NCI-H1694 (cell line): ENCODE data around the gene PPP1CC.
"Not testable (repeated sequence)": the region's sequence is repeated elsewhere in the genome, so short reads cannot be mapped to it uniquely, and the experiment has no call there.

Source experiments
- DNase-seq: peaks from one replicate; lab custom pipeline; 2025; lab: John Stamatoyannopoulos, UW

Gene PPP1CC

DNA sequence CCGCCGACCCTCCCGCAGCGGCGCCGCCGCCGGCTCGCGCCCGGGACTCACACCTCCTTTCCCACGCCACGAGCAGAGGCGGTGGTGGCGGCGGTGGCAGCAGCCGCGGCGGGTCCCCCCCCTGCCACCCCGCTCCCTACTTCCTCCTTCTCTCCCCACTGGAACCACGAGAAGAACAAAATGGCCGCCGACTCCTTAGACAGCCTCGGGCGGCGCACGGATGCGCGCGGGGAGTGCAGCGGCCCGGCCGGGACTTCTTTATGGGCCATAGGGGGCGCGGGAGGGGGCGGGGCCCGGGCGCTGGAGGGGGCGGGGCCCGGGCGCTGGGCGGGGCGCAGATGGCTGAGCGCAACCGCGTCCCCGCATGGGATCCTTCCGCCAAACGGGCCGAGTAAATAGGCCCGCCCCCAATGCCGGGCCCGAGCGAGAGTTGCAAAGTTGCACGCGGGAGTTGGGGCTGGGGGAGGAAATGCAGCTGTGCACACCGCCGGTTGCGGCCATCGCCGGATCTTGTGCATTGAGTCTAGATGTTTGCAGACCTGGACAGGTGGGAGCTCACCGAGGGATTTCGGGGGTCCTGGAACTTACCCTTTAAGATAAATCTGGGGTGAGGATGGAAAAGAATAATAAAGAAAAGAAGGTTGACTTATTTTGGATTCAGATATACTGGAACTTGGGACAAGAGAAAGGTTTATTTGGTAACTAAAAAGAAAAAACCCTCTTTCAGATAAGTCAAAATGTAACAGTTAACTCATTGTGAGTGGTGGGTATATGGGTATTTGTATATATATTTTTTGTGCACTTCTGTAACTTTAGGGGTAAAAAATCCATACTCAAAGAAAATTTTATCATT is at the start of gene PPP1CC:
Gene PPP1CC (minus strand): TSS at position 174 of the 853 bp plus-strand sequence. CDS start 184 bp downstream, outside the sequence.
- DNase-seq: peak; percentile 85

DNA sequence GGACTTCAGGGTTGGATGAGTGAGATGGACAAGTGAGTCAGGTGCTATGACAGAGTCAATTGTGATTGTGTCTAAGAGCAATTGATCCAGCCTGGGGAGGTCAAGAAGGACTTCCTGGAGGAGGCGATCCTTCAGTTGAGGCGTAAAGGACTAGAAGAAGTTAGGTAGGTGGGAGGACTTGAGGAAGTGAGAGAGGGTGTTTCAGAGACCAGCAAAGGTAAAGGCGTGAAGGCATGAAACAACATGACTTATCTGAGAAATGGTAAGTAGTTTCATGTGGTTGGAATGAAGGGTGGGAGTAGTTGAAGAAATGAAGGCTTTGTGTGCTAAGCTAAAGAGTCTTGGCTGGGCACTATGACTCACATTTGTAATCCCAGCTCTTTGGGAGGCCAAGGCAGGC is 48.9 kb upstream of the PPP1CC start:
- no peak for DNase-seq

- no peak for DNase-seq
These were observed 47.6 kb upstream of the PPP1CC start for GRCh38 chr12:110790301-110790700.

GRCh38 chr12:110786012-110786411 is 43.3 kb upstream of the PPP1CC start:
- DNase-seq: no peak

GRCh38 chr12:110785240-110785639 is 42.5 kb upstream of the PPP1CC start:
- DNase-seq: no peak

- DNase-seq: no peak
These were observed 40.2 kb upstream of the PPP1CC start for GRCh38 chr12:110782922-110783321.

GRCh38 chr12:110782094-110782493 is 39.4 kb upstream of the PPP1CC start:
- no peak for DNase-seq

DNA sequence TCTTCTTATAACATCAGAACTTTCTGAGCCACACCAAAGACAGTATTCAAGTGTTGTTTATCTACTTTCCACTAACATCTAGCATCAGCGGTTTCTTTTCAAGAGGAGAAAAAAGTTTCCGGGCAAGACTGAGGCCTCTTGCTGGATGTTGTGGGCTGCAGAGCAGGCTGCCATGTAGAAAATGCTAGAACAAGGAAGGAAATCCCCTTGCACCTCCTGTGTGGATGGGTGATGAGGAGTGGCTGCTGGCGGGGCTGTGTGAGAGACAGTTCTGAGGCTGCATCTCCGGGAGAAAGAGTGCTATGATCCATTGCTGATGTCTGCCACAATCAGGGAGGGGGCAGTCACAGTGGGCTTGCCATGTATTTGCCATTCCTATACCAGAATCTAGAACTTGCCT is 37.8 kb upstream of the PPP1CC start:
- DNase-seq: no peak

DNA sequence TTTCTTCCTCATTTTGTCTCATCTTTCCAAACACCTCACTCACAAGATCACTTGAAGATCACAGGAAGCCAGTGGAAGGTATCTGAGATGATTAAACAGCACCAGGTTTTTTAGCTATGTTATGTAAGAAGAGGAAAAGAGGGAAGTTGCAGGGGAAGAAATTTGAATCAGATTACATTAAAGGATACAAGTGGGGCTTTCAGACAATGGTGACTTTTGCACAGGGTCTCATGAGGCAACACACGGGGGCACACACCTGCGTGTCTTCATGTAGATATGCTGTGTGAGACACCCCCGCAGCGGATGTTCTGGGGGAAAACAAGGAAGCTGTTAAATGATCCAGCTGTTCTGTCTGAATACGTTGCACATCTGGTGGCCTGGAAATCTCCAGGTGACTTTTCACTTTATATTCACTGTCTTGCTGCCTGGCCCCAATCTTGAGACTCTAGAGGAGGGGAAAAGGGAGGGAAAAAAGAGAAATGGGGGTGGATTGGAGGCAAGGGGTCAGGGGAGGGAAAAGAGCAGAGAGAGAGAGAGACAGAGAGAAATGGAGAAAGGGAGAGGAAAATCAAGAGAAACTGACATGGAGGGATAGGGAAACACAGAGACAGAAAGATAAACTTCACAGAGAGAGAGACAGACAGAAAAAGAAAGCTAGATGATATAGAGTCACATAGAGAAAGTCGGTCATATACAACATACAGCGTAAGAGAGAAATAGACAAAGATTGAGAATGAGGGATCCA is 36.3 kb upstream of the PPP1CC start:
- no peak for DNase-seq

GRCh38 chr12:110776410-110776809 is 33.7 kb upstream of the PPP1CC start:
- DNase-seq: no peak

DNA sequence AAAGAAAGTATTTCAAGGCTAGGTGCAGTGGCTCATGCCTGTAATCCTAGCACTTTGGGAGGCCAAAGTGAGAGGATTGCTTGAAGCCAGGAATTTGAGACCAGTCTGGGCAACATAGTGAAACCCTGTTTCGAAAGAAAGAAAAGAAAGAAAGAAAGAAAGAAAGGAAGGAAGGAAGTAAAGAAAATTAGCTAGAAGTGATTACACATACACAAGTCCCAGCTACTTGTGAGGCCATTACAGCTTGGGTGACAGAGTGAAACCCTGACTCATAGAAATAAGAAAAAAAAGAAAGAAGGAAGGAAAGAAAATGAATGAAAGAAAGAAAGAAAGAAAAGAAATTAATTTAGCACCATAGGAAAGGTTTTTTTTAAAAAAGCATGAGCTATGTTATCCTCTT is 33.3 kb upstream of the PPP1CC start:
- DNase-seq: no peak

GRCh38 chr12:110774824-110775223 is 32.1 kb upstream of the PPP1CC start:
- DNase-seq: no peak

GRCh38 chr12:110768960-110769359 is 26.3 kb upstream of the PPP1CC start:
- DNase-seq: no peak

- no peak for DNase-seq
These were observed 25.2 kb upstream of the PPP1CC start for GRCh38 chr12:110767863-110768262.

DNA sequence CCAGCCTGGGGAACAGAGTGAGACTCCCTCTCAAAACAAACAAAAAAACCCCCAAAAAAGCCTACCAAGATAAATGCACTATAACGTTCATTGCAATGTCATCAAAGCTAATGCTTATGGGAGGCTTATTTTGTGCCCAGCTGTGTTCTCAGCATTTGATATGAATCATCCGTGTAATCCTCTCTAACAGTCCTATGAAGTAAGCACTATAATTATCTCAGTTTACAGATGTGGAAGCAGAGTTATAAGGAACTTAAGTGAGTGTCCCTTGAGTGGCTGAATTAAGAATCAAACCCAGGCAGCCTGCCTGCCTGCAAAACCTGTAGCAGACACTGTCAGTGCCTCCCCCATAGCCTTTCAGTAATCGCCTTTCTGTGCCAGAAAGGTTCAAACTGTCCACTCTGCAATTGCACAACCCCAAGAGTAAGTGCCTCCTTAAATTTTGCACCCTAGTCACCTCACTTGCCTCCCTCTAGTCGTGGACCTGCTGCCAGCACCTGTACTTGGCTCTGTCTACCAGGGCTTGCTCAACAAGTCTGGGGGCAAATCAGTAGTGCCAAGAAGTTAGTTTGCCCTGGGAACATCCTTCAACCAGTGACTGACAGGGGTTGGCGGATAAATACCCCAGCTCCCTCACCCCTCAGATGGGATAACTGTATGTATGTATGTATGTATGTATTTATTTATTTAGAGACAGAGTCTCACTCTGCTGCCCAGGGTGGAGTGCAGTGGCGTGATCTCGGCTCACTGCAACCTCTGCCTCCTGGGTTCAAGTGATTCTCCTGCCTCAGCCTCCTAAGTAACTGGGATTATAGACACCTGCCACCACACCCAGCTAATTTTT is 23.8 kb upstream of the PPP1CC start:
- DNase-seq: no peak

GRCh38 chr12:110765572-110765971 is 22.9 kb upstream of the PPP1CC start:
- DNase-seq: not testable (repeated sequence)

- DNase-seq: no peak
These were observed 22.4 kb upstream of the PPP1CC start for GRCh38 chr12:110765111-110765510.

DNA sequence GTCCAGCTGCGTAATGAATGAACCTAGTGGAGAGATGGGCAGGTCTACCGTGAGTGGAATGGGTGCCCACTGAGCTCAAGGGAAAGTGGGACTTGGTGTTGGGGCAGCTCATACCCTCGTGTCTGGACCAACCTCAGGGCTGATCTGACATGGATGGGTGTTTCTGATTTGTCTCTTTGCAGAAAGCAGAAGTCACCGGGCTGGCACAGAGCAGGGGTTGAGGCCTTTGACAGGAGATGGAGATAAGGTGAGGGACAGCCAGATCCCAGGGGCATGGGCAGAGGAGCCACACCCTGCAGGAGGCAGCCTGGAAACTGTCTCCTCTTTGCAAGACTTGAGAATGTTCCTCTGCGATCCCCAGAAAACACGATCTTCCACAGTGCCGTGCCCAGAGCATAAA is 20.9 kb upstream of the PPP1CC start:
- DNase-seq: no peak

- no peak for DNase-seq
These were observed 20.2 kb upstream of the PPP1CC start for GRCh38 chr12:110762891-110763290.

GRCh38 chr12:110760204-110760609 is 17.5 kb upstream of the PPP1CC start:
- DNase-seq: no peak

DNA sequence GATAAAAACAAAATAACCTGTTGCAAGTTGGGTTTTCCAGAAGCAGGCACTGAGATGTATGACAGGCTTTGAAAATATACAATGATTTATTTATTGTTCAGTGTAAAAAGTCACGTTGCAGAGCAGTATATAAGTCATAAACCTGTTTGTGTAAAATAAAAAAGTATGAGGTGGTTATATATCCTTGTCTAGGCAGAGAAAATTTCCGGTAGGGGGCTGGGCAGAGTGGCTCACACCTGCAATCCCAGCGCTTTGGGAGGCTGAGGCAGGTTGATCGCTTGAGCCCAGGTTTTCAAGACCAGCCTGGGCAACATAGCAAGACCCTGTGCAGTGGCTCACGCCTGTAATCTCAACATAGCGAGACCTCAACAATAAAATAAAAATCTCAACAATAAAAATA is 16.2 kb upstream of the PPP1CC start:
- no peak for DNase-seq

DNA sequence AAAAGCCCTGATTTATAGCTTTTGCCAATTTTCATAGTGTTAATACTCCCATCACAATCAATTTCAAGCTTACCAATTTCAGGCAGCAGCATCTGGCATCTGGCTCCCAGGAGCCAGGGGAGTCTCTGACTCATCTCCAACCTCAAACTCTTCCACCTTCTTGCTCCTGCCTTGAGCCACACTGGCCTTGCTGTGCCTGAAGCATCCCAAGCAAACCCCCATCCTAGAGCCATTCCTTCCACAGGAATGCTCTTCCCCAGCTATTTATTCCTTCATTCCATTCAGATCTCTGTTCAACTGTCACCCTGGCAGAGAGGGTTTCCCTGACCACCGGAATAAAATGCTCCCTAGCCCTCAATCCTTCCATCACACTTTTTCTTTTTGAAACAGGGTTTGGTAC is 13.9 kb upstream of the PPP1CC start:
- DNase-seq: no peak
